ENCODE data around the gene PF4V1.
A peak's percentile ranks its signal among the peaks of the same experiment; 100 is the strongest.

The PF4V1 gene

GRCh38 chr4:73853718-73854473 lies 800 bp downstream of the PF4V1 start:
- H3K36me3 ChIP-seq (ENCODE audit: low read depth): no peaks in the 10 kb centered on the region
- H3K27me3 ChIP-seq (ENCODE audit: insufficient read depth, poor library complexity, severe bottlenecking): no peaks in the 10 kb centered on the region
- ATAC-seq (ENCODE audit: low read depth) (no peak), DNase-seq (ENCODE audit: low spot score) (no peak)
- no peaks in the 10 kb centered on the region for H3K9me3 ChIP-seq (ENCODE audit: severe bottlenecking)
- H3K4me1 ChIP-seq (ENCODE audit: insufficient read depth, poor library complexity, severe bottlenecking): peaks cover 5% of the 10 kb centered on the region
- no peak overlapping the region for H3K27ac ChIP-seq (ENCODE audit: poor library complexity, severe bottlenecking)
- no peak overlapping the region for H3K4me3 ChIP-seq (ENCODE audit: severe bottlenecking)
- no peak for TF ChIP-seq CTCF (IDR thresholded peaks at IDR 0.05; ENCODE audit: poor library complexity, severe bottlenecking)

- Histone ChIP-seq H3K4me3 (ENCODE audit: severe bottlenecking) (no peak overlapping the region), H3K36me3 (ENCODE audit: low read depth) (no peaks in the 10 kb centered on the region), H3K27ac (ENCODE audit: poor library complexity, severe bottlenecking) (peak overlapping the region; percentile 66), H3K4me1 (ENCODE audit: insufficient read depth, poor library complexity, severe bottlenecking) (peaks cover 5% of the 10 kb centered on the region), H3K27me3 (ENCODE audit: insufficient read depth, poor library complexity, severe bottlenecking) (no peaks in the 10 kb centered on the region), H3K9me3 (ENCODE audit: severe bottlenecking) (no peaks in the 10 kb centered on the region)
- no peak for ATAC-seq (ENCODE audit: low read depth)
- DNase-seq (ENCODE audit: low spot score): no peak
- no peak for TF ChIP-seq CTCF (IDR thresholded peaks at IDR 0.05; ENCODE audit: poor library complexity, severe bottlenecking)
Measured at GRCh38 chr4:73855406-73855805, 2.3 kb downstream of the PF4V1 start.

- DNase-seq (ENCODE audit: low spot score): no peak
- Histone ChIP-seq H3K4me3 (ENCODE audit: severe bottlenecking) (no peak overlapping the region), H3K4me1 (ENCODE audit: insufficient read depth, poor library complexity, severe bottlenecking) (peaks cover 5% of the 10 kb centered on the region), H3K27ac (ENCODE audit: poor library complexity, severe bottlenecking) (peak overlapping the region; percentile 66), H3K9me3 (ENCODE audit: severe bottlenecking) (no peaks in the 10 kb centered on the region), H3K36me3 (ENCODE audit: low read depth) (no peaks in the 10 kb centered on the region), H3K27me3 (ENCODE audit: insufficient read depth, poor library complexity, severe bottlenecking) (no peaks in the 10 kb centered on the region)
- no peak for TF ChIP-seq CTCF (IDR thresholded peaks at IDR 0.05; ENCODE audit: poor library complexity, severe bottlenecking)
- ATAC-seq (ENCODE audit: low read depth): peak; percentile 80
Measured at GRCh38 chr4:73856518-73856917, 3.4 kb downstream of the PF4V1 start.

- ATAC-seq (ENCODE audit: low read depth) (no peak), DNase-seq (ENCODE audit: low spot score) (no peak)
- H3K4me1 ChIP-seq (ENCODE audit: insufficient read depth, poor library complexity, severe bottlenecking): peaks cover 5% of the 10 kb centered on the region
- no peaks in the 10 kb centered on the region for H3K9me3 ChIP-seq (ENCODE audit: severe bottlenecking)
- H3K36me3 ChIP-seq (ENCODE audit: low read depth): no peaks in the 10 kb centered on the region
- no peaks in the 10 kb centered on the region for H3K27me3 ChIP-seq (ENCODE audit: insufficient read depth, poor library complexity, severe bottlenecking)
- H3K27ac ChIP-seq (ENCODE audit: poor library complexity, severe bottlenecking): no peak overlapping the region
- H3K4me3 ChIP-seq (ENCODE audit: severe bottlenecking): no peak overlapping the region
- no peak for TF ChIP-seq CTCF (IDR thresholded peaks at IDR 0.05; ENCODE audit: poor library complexity, severe bottlenecking)
Measured at GRCh38 chr4:73859614-73860088, 6.6 kb downstream of the PF4V1 start.

- Histone ChIP-seq H3K4me1 (ENCODE audit: insufficient read depth, poor library complexity, severe bottlenecking) (peaks cover 9% of the 10 kb centered on the region), H3K27ac (ENCODE audit: poor library complexity, severe bottlenecking) (no peak overlapping the region), H3K9me3 (ENCODE audit: severe bottlenecking) (no peaks in the 10 kb centered on the region), H3K4me3 (ENCODE audit: severe bottlenecking) (no peak overlapping the region), H3K27me3 (ENCODE audit: insufficient read depth, poor library complexity, severe bottlenecking) (no peaks in the 10 kb centered on the region), H3K36me3 (ENCODE audit: low read depth) (no peaks in the 10 kb centered on the region)
- ATAC-seq (ENCODE audit: low read depth) (no peak), DNase-seq (ENCODE audit: low spot score) (no peak)
- no peak for TF ChIP-seq CTCF (IDR thresholded peaks at IDR 0.05; ENCODE audit: poor library complexity, severe bottlenecking)
Measured at GRCh38 chr4:73860181-73860580, 7.1 kb downstream of the PF4V1 start.

Data from RWPE2 (cell line).